WI38 (cell line): ENCODE measurements around the gene WNT3A.

Experiments
- H3K4me3 ChIP-seq: 2 replicates; pipeline ENCODE4 v1.5.1; 2011; ENCODE audit warnings: low read depth, mild to moderate bottlenecking, control low read depth, low read length
- TF ChIP-seq, protein P1 (sequence below): IDR thresholded peaks from 2 replicates; pipeline ENCODE4 v1.5.1; 2012; ENCODE audit warnings: low read depth, mild to moderate bottlenecking, control low read depth, low read length

Gene WNT3A

DNA sequence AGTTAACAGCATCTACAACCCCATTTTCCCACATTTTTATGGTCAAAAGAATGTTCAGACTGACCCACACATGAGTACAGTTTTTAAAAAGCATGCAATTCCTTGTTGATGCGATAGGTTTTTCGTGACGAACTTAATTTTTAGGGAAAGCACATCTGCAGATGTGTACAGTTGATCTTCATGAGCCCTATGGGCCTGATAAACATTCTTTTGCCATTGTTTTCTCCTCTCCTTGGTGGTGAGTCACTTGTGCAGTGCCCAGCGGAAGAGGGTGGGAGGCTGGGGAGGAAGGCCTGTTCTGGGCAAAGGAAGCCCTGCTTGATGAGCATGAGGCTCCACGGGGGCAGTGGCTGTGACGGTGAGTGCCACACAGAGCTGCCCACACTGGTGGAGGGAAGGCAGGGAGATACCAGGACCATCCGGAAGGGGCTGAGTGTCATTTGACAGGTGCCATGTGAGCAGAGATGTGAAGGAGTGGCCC is 81.0 kb downstream of the WNT3A start:
- TF ChIP-seq, protein P1, sequence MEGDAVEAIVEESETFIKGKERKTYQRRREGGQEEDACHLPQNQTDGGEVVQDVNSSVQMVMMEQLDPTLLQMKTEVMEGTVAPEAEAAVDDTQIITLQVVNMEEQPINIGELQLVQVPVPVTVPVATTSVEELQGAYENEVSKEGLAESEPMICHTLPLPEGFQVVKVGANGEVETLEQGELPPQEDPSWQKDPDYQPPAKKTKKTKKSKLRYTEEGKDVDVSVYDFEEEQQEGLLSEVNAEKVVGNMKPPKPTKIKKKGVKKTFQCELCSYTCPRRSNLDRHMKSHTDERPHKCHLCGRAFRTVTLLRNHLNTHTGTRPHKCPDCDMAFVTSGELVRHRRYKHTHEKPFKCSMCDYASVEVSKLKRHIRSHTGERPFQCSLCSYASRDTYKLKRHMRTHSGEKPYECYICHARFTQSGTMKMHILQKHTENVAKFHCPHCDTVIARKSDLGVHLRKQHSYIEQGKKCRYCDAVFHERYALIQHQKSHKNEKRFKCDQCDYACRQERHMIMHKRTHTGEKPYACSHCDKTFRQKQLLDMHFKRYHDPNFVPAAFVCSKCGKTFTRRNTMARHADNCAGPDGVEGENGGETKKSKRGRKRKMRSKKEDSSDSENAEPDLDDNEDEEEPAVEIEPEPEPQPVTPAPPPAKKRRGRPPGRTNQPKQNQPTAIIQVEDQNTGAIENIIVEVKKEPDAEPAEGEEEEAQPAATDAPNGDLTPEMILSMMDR: no peak
- peak overlapping the region; percentile 1 for H3K4me3 ChIP-seq

- TF ChIP-seq, protein P1: no peak
- H3K4me3 ChIP-seq: no peak overlapping the region
Observed at GRCh38 chr1:228088586-228089498, 82.0 kb downstream of the WNT3A start.

GRCh38 chr1:228089519-228090380 is 83.0 kb downstream of the WNT3A start:
- no peak overlapping the region for H3K4me3 ChIP-seq
- TF ChIP-seq, protein P1: no peak

DNA sequence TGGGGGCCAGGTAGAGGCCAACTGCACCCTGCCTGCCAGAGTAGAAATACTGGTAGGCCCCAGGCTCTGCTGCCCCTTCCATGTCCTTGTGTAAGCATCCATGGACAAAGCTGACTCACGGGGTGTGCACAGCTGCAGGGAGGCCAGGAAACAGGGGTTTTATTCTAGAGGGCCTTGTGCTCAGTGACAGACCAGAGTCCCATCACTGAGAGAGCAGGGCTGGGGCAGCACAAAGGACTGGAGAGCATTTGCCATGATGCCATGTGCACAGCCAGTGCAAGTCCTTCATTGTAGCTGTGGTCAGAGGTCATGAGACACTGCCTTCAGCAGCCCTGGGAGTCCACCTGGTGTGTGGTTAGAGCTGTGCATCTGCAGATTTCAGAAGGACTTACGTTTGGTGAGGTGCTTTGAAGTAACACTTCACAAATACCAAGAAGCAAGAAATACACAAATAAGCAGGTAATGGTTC is 83.8 kb downstream of the WNT3A start:
- H3K4me3 ChIP-seq: no peak overlapping the region
- TF ChIP-seq, protein P1: no peak

DNA sequence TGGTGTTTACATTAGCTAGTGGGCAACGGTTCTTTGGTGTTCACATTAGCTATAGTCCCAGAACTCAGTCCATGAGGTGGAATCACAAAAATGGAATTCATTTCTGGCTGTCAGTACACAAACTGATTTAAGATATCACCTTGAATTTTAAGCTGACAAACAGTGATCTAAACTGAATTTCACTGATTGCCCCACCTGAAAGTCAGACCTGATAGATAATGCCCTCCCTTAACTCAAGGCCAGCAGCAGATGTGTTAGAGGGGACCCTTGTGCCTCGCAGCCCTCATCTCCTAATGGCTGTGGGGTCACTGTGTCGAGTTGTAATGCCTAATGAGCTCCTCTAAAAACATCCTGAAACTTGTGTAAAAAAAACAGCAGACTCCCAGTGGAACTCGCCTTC is 84.3 kb downstream of the WNT3A start:
- H3K4me3 ChIP-seq: no peak overlapping the region
- TF ChIP-seq, protein P1: no peak

GRCh38 chr1:228092342-228093049 is 85.7 kb downstream of the WNT3A start:
- no peak overlapping the region for H3K4me3 ChIP-seq
- TF ChIP-seq, protein P1: no peak
